Osteocyte (in vitro differentiated cells): ENCODE results near the gene PPP4R3B. TPM values are rescaled to one million over a fixed set of nuclear protein-coding genes. Genes with fewer than 3 reads are reported as not detected.

ENCODE experiments used
- DNase-seq: peaks from one replicate; pipeline ENCODE4 v3.0.0; 2021; ENCODE audit warnings: mixed read lengths; ENCODE audit not compliant: unreplicated experiment; ENCODE audit errors: extremely low spot score
- H3K27ac Mint-ChIP-seq: one replicate; pipeline ENCODE4 v1.8.0; 2021; ENCODE audit warnings: mild to moderate bottlenecking, mixed read lengths; ENCODE audit not compliant: unreplicated experiment
- H3K27me3 Mint-ChIP-seq: one replicate; pipeline ENCODE4 v1.8.0; 2021; ENCODE audit warnings: mixed read lengths; ENCODE audit not compliant: unreplicated experiment
- H3K36me3 Mint-ChIP-seq: one replicate; pipeline ENCODE4 v1.8.0; 2021; ENCODE audit warnings: mixed read lengths; ENCODE audit not compliant: unreplicated experiment
- H3K4me1 Mint-ChIP-seq: one replicate; pipeline ENCODE4 v1.8.0; 2021; ENCODE audit warnings: mixed read lengths; ENCODE audit not compliant: unreplicated experiment
- H3K4me3 Mint-ChIP-seq: one replicate; pipeline ENCODE4 v1.8.0; 2021; ENCODE audit warnings: mild to moderate bottlenecking, moderate library complexity, mixed read lengths; ENCODE audit not compliant: unreplicated experiment
- H3K9me3 Mint-ChIP-seq: one replicate; pipeline ENCODE4 v1.8.0; 2021; ENCODE audit warnings: mixed read lengths; ENCODE audit not compliant: unreplicated experiment
- CTCF ChIP-seq: fragments of 200-600 bp; sonication (generic); IDR thresholded peaks from 2 replicates; pipeline ENCODE4 v1.5.0; 2021; ENCODE audit warnings: antibody characterized with exemption, mild to moderate bottlenecking, moderate library complexity
- long read RNA-seq: library from polyadenylated mRNA; unstranded; transcript quantifications from one replicate; pipeline ENCODE4 v2.0.0, GENCODE V29; 2021
- total RNA-seq: library from RNA; stranded (reverse); gene quantifications from 2 replicates; pipeline ENCODE4 v1.2.1, GENCODE V29; 2021

PPP4R3B gene
- total RNA-seq: 49.7 and 53.4 TPM in 2 replicates
- long read RNA-seq, full-length matches to known transcripts: 27 of 145 reads
- long read RNA-seq, partial matches to known transcripts: 85 of 145 reads
- long read RNA-seq, other reads (novel, unspliced or antisense): 33 of 145 reads

- H3K27me3 Mint-ChIP-seq: no peaks in the 10 kb centered on the region
- no peaks in the 10 kb centered on the region for H3K9me3 Mint-ChIP-seq
- H3K4me1 Mint-ChIP-seq: peaks cover 14% of the 10 kb centered on the region
- H3K36me3 Mint-ChIP-seq: peaks cover 22% of the 10 kb centered on the region
- H3K27ac Mint-ChIP-seq: no peak within 1 kb of the TSS
- DNase-seq: peak; percentile 100
- peak; percentile 40 for TF ChIP-seq CTCF
- no peak within 1 kb of the TSS for H3K4me3 Mint-ChIP-seq
These were observed at the start of gene PPP4R3B for GRCh38 chr2:55617175-55618024. PPP4R3B (minus strand) TSS chr2:55617622; CDS start chr2:55617285, 337 bp downstream.

GRCh38 chr2:55653255-55653654, 35.8 kb upstream of the PPP4R3B start:
- no peak overlapping the region for H3K27ac Mint-ChIP-seq
- peaks cover 6% of the 10 kb centered on the region for H3K4me1 Mint-ChIP-seq
- TF ChIP-seq CTCF: no peak
- peaks cover 29% of the 10 kb centered on the region for H3K36me3 Mint-ChIP-seq
- H3K27me3 Mint-ChIP-seq: no peaks in the 10 kb centered on the region
- DNase-seq: no peak
- no peak overlapping the region for H3K4me3 Mint-ChIP-seq
- H3K9me3 Mint-ChIP-seq: no peaks in the 10 kb centered on the region

GRCh38 chr2:55649211-55649610, 31.8 kb upstream of the PPP4R3B start:
- no peaks in the 10 kb centered on the region for H3K27me3 Mint-ChIP-seq
- DNase-seq: no peak
- H3K36me3 Mint-ChIP-seq: peaks cover 15% of the 10 kb centered on the region
- peak overlapping the region; percentile 11 for H3K27ac Mint-ChIP-seq
- no peak for TF ChIP-seq CTCF
- H3K9me3 Mint-ChIP-seq: no peaks in the 10 kb centered on the region
- H3K4me1 Mint-ChIP-seq: peaks cover 6% of the 10 kb centered on the region
- no peak overlapping the region for H3K4me3 Mint-ChIP-seq

GRCh38 chr2:55636831-55637230, 19.4 kb upstream of the PPP4R3B start:
- Mint-ChIP-seq H3K4me3 (no peak overlapping the region), H3K9me3 (no peaks in the 10 kb centered on the region), H3K27me3 (no peaks in the 10 kb centered on the region), H3K36me3 (peaks cover 22% of the 10 kb centered on the region), H3K27ac (no peak overlapping the region), H3K4me1 (no peaks in the 10 kb centered on the region)
- no peak for TF ChIP-seq CTCF
- no peak for DNase-seq

GRCh38 chr2:55628931-55629330, 11.5 kb upstream of the PPP4R3B start:
- H3K27ac Mint-ChIP-seq: no peak overlapping the region
- DNase-seq: no peak
- no peak overlapping the region for H3K4me3 Mint-ChIP-seq
- no peaks in the 10 kb centered on the region for H3K4me1 Mint-ChIP-seq
- H3K9me3 Mint-ChIP-seq: no peaks in the 10 kb centered on the region
- H3K27me3 Mint-ChIP-seq: no peaks in the 10 kb centered on the region
- H3K36me3 Mint-ChIP-seq: peaks cover 5% of the 10 kb centered on the region
- TF ChIP-seq CTCF: no peak
